ENCODE measurements around the gene PRKD1.

- TF ChIP-seq, protein P1, sequence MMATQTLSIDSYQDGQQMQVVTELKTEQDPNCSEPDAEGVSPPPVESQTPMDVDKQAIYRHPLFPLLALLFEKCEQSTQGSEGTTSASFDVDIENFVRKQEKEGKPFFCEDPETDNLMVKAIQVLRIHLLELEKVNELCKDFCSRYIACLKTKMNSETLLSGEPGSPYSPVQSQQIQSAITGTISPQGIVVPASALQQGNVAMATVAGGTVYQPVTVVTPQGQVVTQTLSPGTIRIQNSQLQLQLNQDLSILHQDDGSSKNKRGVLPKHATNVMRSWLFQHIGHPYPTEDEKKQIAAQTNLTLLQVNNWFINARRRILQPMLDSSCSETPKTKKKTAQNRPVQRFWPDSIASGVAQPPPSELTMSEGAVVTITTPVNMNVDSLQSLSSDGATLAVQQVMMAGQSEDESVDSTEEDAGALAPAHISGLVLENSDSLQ (IDR thresholded peaks at IDR 0.05), result no peak
- no peak for TF ChIP-seq BHLHE40 (IDR thresholded peaks at IDR 0.05; ENCODE audit: borderline replicate concordance)
- no peak for TF ChIP-seq FOXM1 (IDR thresholded peaks at IDR 0.05; ENCODE audit: borderline replicate concordance)
- no peak for TF ChIP-seq SP1 (IDR thresholded peaks at IDR 0.05)
- no peak for TF ChIP-seq L3MBTL2 (conservative IDR thresholded peaks at IDR 0.05)
- TF ChIP-seq NFRKB (IDR thresholded peaks at IDR 0.05), result no peak
These were observed 339.7 kb downstream of the PRKD1 start for GRCh38 chr14:29587761-29588470.

Data from HEK293T (cell line).